Neuron (in vitro differentiated cells): ENCODE results near the gene NDUFS8.

Source experiments
- H2AFZ ChIP-seq: one replicate; pipeline ENCODE4 v1.6.1; 2013; ENCODE audit warnings: low read depth, mild to moderate bottlenecking, inconsistent platforms, low read length, moderate library complexity
- H3K27me3 ChIP-seq: one replicate; pipeline ENCODE4 v1.6.1; 2013; ENCODE audit warnings: low read length; ENCODE audit not compliant: insufficient read depth
- H3K36me3 ChIP-seq: one replicate; pipeline ENCODE4 v1.6.1; 2013; ENCODE audit warnings: low read length; ENCODE audit not compliant: insufficient read depth
- H3K4me1 ChIP-seq: one replicate; pipeline ENCODE4 v1.6.1; 2013; ENCODE audit warnings: low read length; ENCODE audit not compliant: insufficient read depth
- H3K4me3 ChIP-seq: 2 replicates; pipeline ENCODE4 v1.5.1; 2013; ENCODE audit warnings: mild to moderate bottlenecking, low read length, moderate library complexity
- H3K9me3 ChIP-seq: one replicate; pipeline ENCODE4 v1.6.1; 2013; ENCODE audit warnings: low read length

NDUFS8 gene

DNA sequence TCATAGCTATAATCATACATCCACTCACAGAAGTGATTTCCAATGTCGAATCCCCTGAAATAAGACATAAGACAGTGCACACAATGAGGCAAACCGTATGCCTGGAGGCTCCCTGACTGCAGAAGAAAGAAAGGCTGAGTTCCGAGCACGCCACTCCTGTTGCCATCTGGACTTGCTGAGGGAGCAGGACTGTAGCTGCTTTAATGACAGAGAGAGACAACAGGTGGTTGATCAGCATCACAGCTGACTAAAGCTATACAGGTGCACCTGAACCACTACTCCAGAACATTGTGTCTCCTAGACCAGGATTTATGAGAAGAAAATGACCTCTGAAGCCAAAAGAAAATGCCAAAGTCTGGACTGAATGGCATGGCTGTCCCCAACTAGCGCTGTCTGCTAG lies 35.4 kb downstream of the NDUFS8 start:
- no peaks in the 10 kb centered on the region for H3K9me3 ChIP-seq
- H3K27me3 ChIP-seq, result no peaks in the 10 kb centered on the region
- H3K4me1 ChIP-seq, result no peaks in the 10 kb centered on the region
- H3K36me3 ChIP-seq, result peaks cover 86% of the 10 kb centered on the region
- no peak overlapping the region for H3K4me3 ChIP-seq
- no peak overlapping the region for H2AFZ ChIP-seq

GRCh38 chr11:68066742-68067141 lies 36.3 kb downstream of the NDUFS8 start:
- Histone ChIP-seq H3K9me3 (no peaks in the 10 kb centered on the region), H3K4me3 (no peak overlapping the region), H3K27me3 (no peaks in the 10 kb centered on the region), H3K4me1 (no peaks in the 10 kb centered on the region), H3K36me3 (peaks cover 86% of the 10 kb centered on the region), H2AFZ (no peak overlapping the region)

DNA sequence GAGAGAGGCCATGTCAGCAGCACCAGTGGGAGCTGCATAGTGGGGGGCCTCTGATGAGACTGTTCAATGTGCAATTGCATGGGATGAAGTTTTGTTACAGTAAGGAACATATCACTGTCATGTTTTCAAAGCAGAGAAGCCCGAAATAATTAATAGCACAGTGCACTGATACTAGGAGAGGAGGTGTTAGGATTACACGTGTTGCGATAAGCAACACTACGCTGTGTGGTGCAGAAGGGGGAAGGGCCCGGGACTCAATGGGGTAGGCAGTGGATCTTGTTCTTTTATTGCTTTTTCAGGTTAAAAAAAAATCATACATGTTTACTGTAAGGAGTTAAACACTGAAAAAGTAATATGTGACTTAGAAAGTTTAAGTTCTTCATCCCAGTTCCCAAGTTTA lies 37.5 kb downstream of the NDUFS8 start:
- Histone ChIP-seq H3K36me3 (peaks cover 82% of the 10 kb centered on the region), H3K27me3 (no peaks in the 10 kb centered on the region), H3K9me3 (no peaks in the 10 kb centered on the region), H2AFZ (no peak overlapping the region), H3K4me3 (no peak overlapping the region), H3K4me1 (no peaks in the 10 kb centered on the region)

DNA sequence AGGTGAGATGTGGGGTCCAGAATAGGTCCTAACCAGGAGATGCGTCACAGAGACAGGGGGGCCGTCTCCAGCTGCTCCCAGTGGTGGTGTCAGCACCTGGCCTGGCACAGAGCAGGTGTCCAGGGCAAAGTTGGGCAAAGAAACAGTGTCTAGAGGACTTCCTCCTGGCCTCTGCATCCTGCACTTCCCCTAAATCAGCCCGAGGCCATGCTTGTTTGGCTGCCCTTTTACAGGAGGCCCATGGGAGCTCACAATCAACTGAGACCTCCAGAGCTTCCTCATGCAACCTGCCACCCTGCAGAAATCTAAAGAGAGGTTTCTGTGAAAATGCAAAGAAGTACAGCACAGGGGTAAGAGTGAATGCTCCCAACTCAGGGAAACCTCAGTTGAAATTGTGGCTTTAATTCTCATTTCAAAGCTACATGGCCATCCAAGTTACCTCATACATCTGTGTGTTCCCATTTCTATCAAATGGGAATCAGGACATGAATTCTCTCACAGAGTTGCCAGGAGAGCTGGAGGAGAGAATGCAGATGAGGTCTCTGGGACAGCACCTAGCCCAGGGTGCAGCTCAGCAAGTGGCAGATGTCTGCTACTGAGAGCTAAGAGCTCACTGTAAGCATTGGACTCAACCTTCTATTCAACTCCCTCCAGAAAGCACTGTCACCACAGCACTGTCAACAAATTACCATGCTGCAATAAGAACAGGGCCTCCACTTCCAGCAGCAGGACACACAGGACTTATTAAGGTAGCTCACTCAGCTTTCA lies 41.0 kb downstream of the NDUFS8 start:
- Histone ChIP-seq H3K9me3 (no peaks in the 10 kb centered on the region), H3K4me1 (no peaks in the 10 kb centered on the region), H3K27me3 (no peaks in the 10 kb centered on the region), H2AFZ (no peak overlapping the region), H3K4me3 (no peak overlapping the region), H3K36me3 (peaks cover 66% of the 10 kb centered on the region)

GRCh38 chr11:68074584-68075352 lies 44.3 kb downstream of the NDUFS8 start:
- no peak overlapping the region for H2AFZ ChIP-seq
- H3K9me3 ChIP-seq, result no peaks in the 10 kb centered on the region
- H3K4me3 ChIP-seq, result no peak overlapping the region
- H3K27me3 ChIP-seq, result no peaks in the 10 kb centered on the region
- no peaks in the 10 kb centered on the region for H3K4me1 ChIP-seq
- peaks cover 41% of the 10 kb centered on the region for H3K36me3 ChIP-seq

GRCh38 chr11:68076371-68077042 lies 46.0 kb downstream of the NDUFS8 start:
- no peaks in the 10 kb centered on the region for H3K4me1 ChIP-seq
- peaks cover 36% of the 10 kb centered on the region for H3K36me3 ChIP-seq
- H2AFZ ChIP-seq, result no peak overlapping the region

GRCh38 chr11:68077617-68078582 lies 47.4 kb downstream of the NDUFS8 start:
- Histone ChIP-seq H3K4me1 (no peaks in the 10 kb centered on the region), H2AFZ (no peak overlapping the region), H3K36me3 (peaks cover 31% of the 10 kb centered on the region)

More at GRCh38 chr11:68076371-68077042, 46.0 kb downstream of the NDUFS8 start:
- H3K9me3 ChIP-seq, result no peaks in the 10 kb centered on the region
- H3K4me3 ChIP-seq, result no peak overlapping the region
- H3K27me3 ChIP-seq, result no peaks in the 10 kb centered on the region

DNA sequence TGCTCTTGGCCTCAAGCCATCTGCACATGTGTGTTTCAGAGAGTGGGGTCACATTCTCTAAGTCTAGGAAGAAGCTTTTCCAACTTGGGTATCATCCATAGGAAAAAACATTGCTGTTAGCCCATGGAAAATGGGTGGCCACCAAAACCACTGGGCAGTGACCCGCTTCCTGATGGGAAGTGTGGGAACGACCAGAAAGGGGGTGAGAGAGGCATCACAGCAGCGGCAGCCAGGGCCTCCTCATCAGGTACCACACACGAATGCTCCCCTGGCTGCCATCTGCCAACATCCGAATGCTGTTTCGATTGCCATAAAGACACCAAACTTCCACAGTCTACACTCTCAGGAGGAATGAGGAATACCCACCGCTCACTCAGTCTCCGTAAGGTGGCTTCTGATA lies 50.4 kb downstream of the NDUFS8 start:
- H3K9me3 ChIP-seq, result no peaks in the 10 kb centered on the region

More at GRCh38 chr11:68077617-68078582, 47.4 kb downstream of the NDUFS8 start:
- Histone ChIP-seq H3K9me3 (no peaks in the 10 kb centered on the region), H3K27me3 (no peaks in the 10 kb centered on the region), H3K4me3 (no peak overlapping the region)

GRCh38 chr11:68081691-68082090 lies 51.2 kb downstream of the NDUFS8 start:
- Histone ChIP-seq H3K4me1 (no peaks in the 10 kb centered on the region), H3K9me3 (peaks cover 2% of the 10 kb centered on the region), H2AFZ (no peak overlapping the region), H3K36me3 (peaks cover 20% of the 10 kb centered on the region), H3K27me3 (no peaks in the 10 kb centered on the region), H3K4me3 (no peak overlapping the region)

More for the DNA sequence above, 50.4 kb downstream of the NDUFS8 start:
- no peaks in the 10 kb centered on the region for H3K27me3 ChIP-seq
- no peak overlapping the region for H2AFZ ChIP-seq
- H3K36me3 ChIP-seq, result peaks cover 20% of the 10 kb centered on the region
- H3K4me3 ChIP-seq, result no peak overlapping the region
- no peaks in the 10 kb centered on the region for H3K4me1 ChIP-seq

DNA sequence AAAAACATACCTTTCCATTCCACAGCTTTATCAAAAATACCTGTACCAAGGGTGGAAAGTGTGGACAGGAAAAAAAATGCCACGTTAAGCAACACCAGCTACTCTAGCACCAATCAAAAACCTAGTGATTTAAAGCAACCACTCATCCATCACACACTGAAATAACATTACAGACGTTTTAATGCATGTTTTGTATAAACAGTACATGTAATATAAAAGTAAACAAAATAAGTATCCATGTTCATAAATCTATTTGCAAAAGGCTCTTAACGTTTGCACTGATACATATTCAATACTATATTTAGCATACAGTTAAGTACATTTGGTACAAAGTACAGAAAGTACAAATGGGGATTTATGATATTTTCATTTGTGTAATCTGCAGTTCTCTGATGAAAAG lies 52.0 kb downstream of the NDUFS8 start:
- Histone ChIP-seq H3K36me3 (peaks cover 19% of the 10 kb centered on the region), H3K4me3 (no peak overlapping the region), H2AFZ (no peak overlapping the region), H3K27me3 (no peaks in the 10 kb centered on the region), H3K4me1 (no peaks in the 10 kb centered on the region), H3K9me3 (peaks cover 2% of the 10 kb centered on the region)

DNA sequence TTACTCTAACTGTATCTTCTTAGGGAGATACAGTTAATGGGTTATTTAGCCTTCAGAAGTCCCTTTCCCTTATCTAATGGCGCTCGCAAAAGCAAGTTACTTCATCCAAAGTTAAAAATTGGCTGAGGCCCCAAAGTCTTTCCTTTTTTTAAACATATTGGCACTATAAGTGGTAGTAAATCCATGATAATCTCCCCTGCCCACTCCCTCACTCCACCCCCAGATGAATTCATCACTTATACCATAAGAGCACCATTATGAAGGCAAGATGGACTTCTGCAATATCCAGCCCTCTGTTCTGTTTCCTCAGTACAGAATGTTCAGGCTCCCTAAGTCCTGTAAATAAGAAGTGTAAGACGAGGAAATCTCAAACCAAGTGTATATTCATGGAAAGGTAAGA lies 53.0 kb downstream of the NDUFS8 start:
- Histone ChIP-seq H3K4me3 (no peak overlapping the region), H3K9me3 (peaks cover 2% of the 10 kb centered on the region), H3K36me3 (peaks cover 17% of the 10 kb centered on the region), H2AFZ (no peak overlapping the region), H3K4me1 (no peaks in the 10 kb centered on the region), H3K27me3 (no peaks in the 10 kb centered on the region)
